ENCODE data around the gene CMKLR1.

The CMKLR1 gene

DNA sequence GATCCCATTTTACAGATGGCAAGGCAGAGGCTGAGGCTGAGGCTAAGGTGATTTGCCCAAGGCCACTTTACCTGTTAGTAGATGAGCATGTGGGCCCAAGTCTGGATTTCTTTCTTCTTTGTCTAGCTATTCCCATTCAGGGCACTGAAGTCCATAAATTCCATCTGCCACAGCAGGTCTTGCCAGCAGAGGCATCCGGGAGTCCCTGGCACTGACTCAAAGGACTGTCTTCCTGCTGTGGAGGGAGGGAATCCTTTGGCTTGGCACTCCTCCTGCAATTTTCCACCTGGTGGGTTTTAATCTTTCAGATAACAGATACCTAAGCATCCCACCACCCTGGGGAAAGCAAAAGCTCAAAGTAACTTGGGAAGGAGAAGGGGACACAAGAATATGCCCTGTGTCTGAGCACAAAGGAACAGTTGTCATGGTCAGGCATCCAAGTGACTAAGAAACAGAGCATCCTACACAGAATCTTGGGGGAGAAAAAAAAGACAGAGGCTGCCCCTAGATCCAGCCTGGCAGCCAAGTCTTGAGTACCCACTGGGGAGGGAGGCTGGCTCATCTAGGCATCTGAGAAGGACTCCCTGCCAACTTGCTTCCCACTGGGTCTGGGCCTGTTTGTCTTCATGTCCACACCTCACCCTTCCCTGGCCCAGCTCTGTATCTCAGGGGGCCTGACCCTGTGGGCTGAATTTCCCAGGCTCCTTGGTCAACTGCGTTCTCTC lies 35.6 kb upstream of the CMKLR1 start:
- H3K4me3 ChIP-seq (ENCODE audit: low read depth, low read length), result no peak overlapping the region
- no peaks in the 10 kb centered on the region for H3K27me3 ChIP-seq (ENCODE audit: control insufficient read depth, insufficient read depth, low read length)
- no peak overlapping the region for H3K9ac ChIP-seq (ENCODE audit: low read length)
- H3K4me1 ChIP-seq (ENCODE audit: control insufficient read depth, insufficient read depth, low read length), result peaks cover 3% of the 10 kb centered on the region; the same call in 1 of the 2 replicates
- no peak overlapping the region for H3K27ac ChIP-seq (ENCODE audit: low read depth, low read length)
- no peaks in the 10 kb centered on the region for H3K36me3 ChIP-seq (ENCODE audit: control insufficient read depth, insufficient read depth, low read length)
- H3K9me3 ChIP-seq (ENCODE audit: control insufficient read depth, insufficient read depth, low read depth, low read length), result peaks cover 48% of the 10 kb centered on the region

DNA sequence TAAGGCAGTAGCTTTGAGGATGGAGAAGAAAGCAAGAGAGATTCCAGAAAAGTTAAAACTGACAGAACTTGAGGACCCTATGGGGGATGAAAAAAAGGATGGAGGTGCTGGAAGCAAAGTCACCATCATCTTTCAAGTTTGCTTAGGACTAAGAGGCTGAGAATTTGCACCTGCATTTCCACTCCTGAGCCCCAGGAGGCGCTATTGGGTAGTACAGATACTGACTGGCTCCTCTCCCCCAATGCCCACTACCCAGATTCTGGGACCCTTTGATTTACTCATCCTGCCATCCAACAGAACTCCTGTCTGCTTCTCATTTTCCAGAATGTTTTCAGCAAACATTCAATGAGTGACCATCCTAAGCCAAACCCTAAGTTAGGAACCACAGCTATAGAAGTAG lies 34.0 kb upstream of the CMKLR1 start:
- Histone ChIP-seq H3K9me3 (ENCODE audit: control insufficient read depth, insufficient read depth, low read depth, low read length) (peaks cover 46% of the 10 kb centered on the region), H3K27ac (ENCODE audit: low read depth, low read length) (no peak overlapping the region), H3K9ac (ENCODE audit: low read length) (no peak overlapping the region)

DNA sequence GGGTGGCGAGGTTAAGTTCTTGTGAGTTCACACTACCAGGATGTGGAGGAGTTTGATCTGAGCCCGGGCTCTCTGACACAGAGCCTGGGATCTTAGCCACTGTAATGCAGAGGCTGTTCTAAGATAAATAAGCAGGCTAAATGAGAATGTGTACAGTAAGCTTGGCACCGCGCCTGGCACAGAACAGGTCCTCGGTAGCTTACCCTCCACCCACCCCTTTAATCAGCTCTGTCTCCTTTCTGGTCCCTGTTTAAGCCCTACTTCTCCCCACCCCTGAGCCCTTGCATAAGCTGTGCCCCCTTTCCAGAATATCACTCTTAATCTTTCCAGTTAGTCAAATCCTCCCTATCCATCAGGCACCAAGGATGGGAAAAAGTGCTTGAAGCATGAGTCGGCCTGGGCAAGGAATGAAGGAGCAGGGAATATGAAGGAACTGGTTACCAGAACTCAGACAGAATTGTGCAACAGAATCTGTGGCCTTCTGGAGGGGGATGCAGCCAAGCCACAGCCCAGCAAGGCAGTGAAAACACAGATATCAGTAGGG lies 32.8 kb upstream of the CMKLR1 start:
- Histone ChIP-seq H3K27ac (ENCODE audit: low read depth, low read length) (no peak overlapping the region), H3K9ac (ENCODE audit: low read length) (no peak overlapping the region), H3K27me3 (ENCODE audit: control insufficient read depth, insufficient read depth, low read length) (no peaks in the 10 kb centered on the region), H3K4me1 (ENCODE audit: control insufficient read depth, insufficient read depth, low read length) (peaks cover 3% of the 10 kb centered on the region; the same call in 1 of the 2 replicates), H3K36me3 (ENCODE audit: control insufficient read depth, insufficient read depth, low read length) (no peaks in the 10 kb centered on the region), H3K4me3 (ENCODE audit: low read depth, low read length) (no peak overlapping the region), H3K9me3 (ENCODE audit: control insufficient read depth, insufficient read depth, low read depth, low read length) (peaks cover 39% of the 10 kb centered on the region)

More for the DNA sequence above, 34.0 kb upstream of the CMKLR1 start:
- H3K4me3 ChIP-seq (ENCODE audit: low read depth, low read length), result no peak overlapping the region
- peaks cover 3% of the 10 kb centered on the region; the same call in 1 of the 2 replicates for H3K4me1 ChIP-seq (ENCODE audit: control insufficient read depth, insufficient read depth, low read length)
- no peaks in the 10 kb centered on the region for H3K27me3 ChIP-seq (ENCODE audit: control insufficient read depth, insufficient read depth, low read length)
- no peaks in the 10 kb centered on the region for H3K36me3 ChIP-seq (ENCODE audit: control insufficient read depth, insufficient read depth, low read length)

DNA sequence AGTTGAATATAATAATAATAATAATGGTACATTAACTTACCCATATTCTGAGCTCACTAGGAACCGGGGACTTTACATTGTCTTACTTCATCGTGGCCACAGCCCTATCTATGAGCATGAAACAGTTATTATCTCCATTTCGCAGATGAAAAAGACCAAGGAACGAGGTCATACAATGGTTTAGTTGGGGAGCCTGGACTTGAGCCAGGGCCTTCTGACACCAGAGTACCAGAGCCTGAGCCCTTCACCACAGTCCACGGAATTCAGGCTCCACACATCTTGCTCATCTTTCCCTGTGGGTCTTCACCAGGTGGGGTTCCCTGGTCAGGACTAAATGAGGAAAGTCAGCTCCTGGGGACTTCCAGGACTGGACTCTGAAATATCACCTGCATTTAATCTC lies 31.3 kb upstream of the CMKLR1 start:
- Histone ChIP-seq H3K27ac (ENCODE audit: low read depth, low read length) (no peak overlapping the region), H3K4me1 (ENCODE audit: control insufficient read depth, insufficient read depth, low read length) (peaks cover 3% of the 10 kb centered on the region; the same call in 1 of the 2 replicates), H3K9me3 (ENCODE audit: control insufficient read depth, insufficient read depth, low read depth, low read length) (peaks cover 25% of the 10 kb centered on the region), H3K9ac (ENCODE audit: low read length) (no peak overlapping the region), H3K36me3 (ENCODE audit: control insufficient read depth, insufficient read depth, low read length) (no peaks in the 10 kb centered on the region), H3K4me3 (ENCODE audit: low read depth, low read length) (no peak overlapping the region), H3K27me3 (ENCODE audit: control insufficient read depth, insufficient read depth, low read length) (no peaks in the 10 kb centered on the region)

DNA sequence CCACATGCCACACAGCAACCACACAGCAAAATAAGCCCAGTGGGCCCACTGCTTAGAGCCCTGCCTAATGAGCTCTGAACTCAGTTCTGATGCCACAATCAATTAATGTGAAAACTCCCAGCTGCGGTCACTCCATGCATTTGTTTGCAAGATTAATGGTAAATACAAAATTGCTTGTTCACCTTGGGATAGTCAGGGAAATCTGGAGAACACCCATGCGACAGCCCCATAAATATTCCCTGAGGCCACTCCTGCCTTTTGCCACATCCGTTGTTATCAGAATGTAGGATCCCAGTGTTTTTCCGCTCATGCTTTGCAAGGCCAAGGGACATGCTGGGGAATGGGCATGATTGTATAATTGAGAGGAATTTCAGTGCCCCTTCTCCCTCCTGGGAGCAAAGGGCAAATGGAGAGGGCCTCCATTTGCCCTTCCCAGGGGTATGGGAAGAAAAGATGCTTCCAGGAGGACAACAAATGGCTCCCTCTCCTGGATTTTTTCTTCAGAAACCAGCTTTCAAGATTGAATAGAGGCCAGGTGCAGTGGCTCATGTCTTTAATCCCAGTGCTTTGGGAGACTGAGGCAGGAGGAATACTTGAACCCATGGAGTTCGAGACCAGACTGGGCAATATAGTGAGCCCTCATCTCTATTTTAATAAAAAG lies 30.8 kb upstream of the CMKLR1 start:
- Histone ChIP-seq H3K27me3 (ENCODE audit: control insufficient read depth, insufficient read depth, low read length) (no peaks in the 10 kb centered on the region), H3K36me3 (ENCODE audit: control insufficient read depth, insufficient read depth, low read length) (no peaks in the 10 kb centered on the region), H3K9ac (ENCODE audit: low read length) (no peak overlapping the region), H3K4me1 (ENCODE audit: control insufficient read depth, insufficient read depth, low read length) (peaks cover 3% of the 10 kb centered on the region; the same call in 1 of the 2 replicates), H3K27ac (ENCODE audit: low read depth, low read length) (no peak overlapping the region), H3K9me3 (ENCODE audit: control insufficient read depth, insufficient read depth, low read depth, low read length) (peaks cover 21% of the 10 kb centered on the region), H3K4me3 (ENCODE audit: low read depth, low read length) (no peak overlapping the region)

DNA sequence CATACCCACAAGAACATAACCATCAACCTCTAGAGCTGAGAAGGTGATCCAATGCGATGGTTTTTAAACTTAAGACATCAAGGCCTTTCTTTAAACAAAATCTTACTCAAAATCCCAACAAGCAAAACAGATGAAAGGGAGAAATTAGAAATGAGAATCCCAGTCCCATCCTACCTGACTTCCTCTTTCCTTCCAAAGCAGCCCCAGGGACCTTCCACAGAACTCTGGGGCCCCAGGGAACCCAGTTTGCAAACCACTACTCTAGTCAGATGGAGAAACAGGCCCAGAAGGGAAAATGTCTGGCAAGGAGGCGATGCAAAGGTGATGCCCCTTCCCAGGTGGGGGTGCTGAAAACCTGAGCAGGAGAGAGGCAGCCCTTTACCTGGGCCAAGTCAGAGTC lies 29.0 kb upstream of the CMKLR1 start:
- peaks cover 3% of the 10 kb centered on the region; the same call in 1 of the 2 replicates for H3K4me1 ChIP-seq (ENCODE audit: control insufficient read depth, insufficient read depth, low read length)
- no peak overlapping the region for H3K4me3 ChIP-seq (ENCODE audit: low read depth, low read length)
- no peak overlapping the region for H3K9ac ChIP-seq (ENCODE audit: low read length)
- H3K27me3 ChIP-seq (ENCODE audit: control insufficient read depth, insufficient read depth, low read length), result no peaks in the 10 kb centered on the region
- H3K9me3 ChIP-seq (ENCODE audit: control insufficient read depth, insufficient read depth, low read depth, low read length), result peaks cover 4% of the 10 kb centered on the region
- H3K27ac ChIP-seq (ENCODE audit: low read depth, low read length), result no peak overlapping the region
- no peaks in the 10 kb centered on the region for H3K36me3 ChIP-seq (ENCODE audit: control insufficient read depth, insufficient read depth, low read length)

DNA sequence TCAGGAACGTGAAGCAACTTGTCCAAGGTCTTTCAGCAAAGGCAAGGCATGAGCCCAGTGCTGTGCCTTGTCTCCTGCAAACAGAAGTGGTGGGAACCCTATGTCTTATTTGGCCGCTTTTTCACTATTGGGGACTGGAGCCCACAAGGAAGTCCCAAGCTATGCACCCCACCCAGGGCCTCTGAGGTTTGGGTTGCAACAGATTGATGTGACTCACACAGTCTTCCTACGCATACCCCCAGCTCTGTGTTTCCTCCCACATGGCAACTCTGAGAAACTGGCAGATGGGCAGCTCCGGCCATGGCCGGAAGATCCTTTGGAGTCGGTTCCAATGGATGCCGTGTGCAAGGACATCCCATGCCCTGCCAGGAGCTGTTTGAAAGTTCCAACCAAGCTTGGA lies 28.3 kb upstream of the CMKLR1 start:
- no peak overlapping the region for H3K27ac ChIP-seq (ENCODE audit: low read depth, low read length)
- peaks cover 3% of the 10 kb centered on the region; the same call in 1 of the 2 replicates for H3K4me1 ChIP-seq (ENCODE audit: control insufficient read depth, insufficient read depth, low read length)
- H3K4me3 ChIP-seq (ENCODE audit: low read depth, low read length), result no peak overlapping the region
- H3K9ac ChIP-seq (ENCODE audit: low read length), result no peak overlapping the region
- H3K27me3 ChIP-seq (ENCODE audit: control insufficient read depth, insufficient read depth, low read length), result no peaks in the 10 kb centered on the region
- no peaks in the 10 kb centered on the region for H3K36me3 ChIP-seq (ENCODE audit: control insufficient read depth, insufficient read depth, low read length)
- H3K9me3 ChIP-seq (ENCODE audit: control insufficient read depth, insufficient read depth, low read depth, low read length), result no peaks in the 10 kb centered on the region

DNA sequence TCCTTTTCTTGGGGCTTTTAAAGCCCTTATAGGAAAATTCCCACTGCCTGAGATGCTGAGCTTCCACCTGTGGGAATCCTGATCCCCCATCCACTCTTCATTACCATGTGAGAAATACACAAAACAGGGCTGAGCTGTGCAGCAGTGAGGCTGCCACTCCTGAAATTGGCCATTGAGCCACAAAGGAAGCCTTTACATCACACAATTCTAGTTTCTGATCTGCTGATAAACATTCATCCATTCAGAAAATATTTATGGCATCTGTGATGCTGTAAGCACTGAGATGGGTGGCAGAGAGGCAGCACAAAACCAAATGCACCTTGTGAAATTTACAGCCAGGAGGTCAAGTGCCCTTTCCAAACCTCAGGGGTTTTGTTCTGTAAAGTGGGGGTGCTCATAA lies 26.2 kb upstream of the CMKLR1 start:
- Histone ChIP-seq H3K4me3 (ENCODE audit: low read depth, low read length) (no peak overlapping the region), H3K27ac (ENCODE audit: low read depth, low read length) (no peak overlapping the region), H3K27me3 (ENCODE audit: control insufficient read depth, insufficient read depth, low read length) (no peaks in the 10 kb centered on the region), H3K9me3 (ENCODE audit: control insufficient read depth, insufficient read depth, low read depth, low read length) (no peaks in the 10 kb centered on the region), H3K4me1 (ENCODE audit: control insufficient read depth, insufficient read depth, low read length) (peaks cover 3% of the 10 kb centered on the region; the same call in 1 of the 2 replicates), H3K36me3 (ENCODE audit: control insufficient read depth, insufficient read depth, low read length) (no peaks in the 10 kb centered on the region), H3K9ac (ENCODE audit: low read length) (no peak overlapping the region)

DNA sequence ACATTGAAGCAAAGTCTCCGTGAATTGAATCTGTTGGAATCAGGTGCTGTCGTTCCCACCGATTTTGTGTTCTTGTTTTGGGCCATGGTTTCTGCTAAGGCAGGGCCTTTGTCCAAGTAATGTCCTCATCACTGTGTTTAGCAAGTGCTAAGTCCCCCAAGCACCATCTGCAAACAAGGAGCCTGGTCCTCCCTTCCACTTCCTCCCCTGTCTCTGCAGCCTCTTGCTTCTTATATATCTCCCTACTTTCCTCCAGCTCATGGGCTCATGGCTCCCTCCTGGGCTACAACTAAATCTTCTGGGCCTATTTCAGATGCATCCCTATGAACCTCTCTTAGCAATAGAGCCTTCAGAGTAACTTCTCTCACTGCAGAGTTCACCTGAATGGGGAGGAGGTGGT lies 25.8 kb upstream of the CMKLR1 start:
- Histone ChIP-seq H3K27me3 (ENCODE audit: control insufficient read depth, insufficient read depth, low read length) (no peaks in the 10 kb centered on the region), H3K4me1 (ENCODE audit: control insufficient read depth, insufficient read depth, low read length) (peaks cover 2% of the 10 kb centered on the region; the same call in 1 of the 2 replicates), H3K27ac (ENCODE audit: low read depth, low read length) (no peak overlapping the region), H3K9me3 (ENCODE audit: control insufficient read depth, insufficient read depth, low read depth, low read length) (no peaks in the 10 kb centered on the region), H3K4me3 (ENCODE audit: low read depth, low read length) (no peak overlapping the region), H3K36me3 (ENCODE audit: control insufficient read depth, insufficient read depth, low read length) (no peaks in the 10 kb centered on the region), H3K9ac (ENCODE audit: low read length) (no peak overlapping the region)

DNA sequence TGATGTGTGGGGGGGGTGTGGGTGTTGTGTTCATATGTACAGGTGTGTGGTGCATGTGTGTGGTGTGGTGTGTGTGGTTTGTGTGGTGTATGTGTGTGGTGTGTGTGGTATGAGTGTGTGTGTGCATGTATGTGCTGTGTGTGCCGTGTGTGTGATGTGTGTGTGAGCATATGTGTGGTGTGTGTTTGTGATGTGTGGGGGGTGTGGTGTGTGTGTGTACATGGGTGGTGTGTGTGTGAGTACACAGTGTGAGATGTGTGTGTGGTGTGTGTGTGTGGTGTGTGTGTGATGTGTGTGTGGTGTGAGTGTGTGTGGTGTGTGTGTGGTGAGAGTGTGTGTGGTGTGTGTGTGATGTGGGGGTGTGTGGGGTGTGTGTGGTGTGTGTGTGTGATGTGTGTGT lies 24.5 kb upstream of the CMKLR1 start:
- Histone ChIP-seq H3K9ac (ENCODE audit: low read length) (no peak overlapping the region), H3K27ac (ENCODE audit: low read depth, low read length) (no peak overlapping the region), H3K9me3 (ENCODE audit: control insufficient read depth, insufficient read depth, low read depth, low read length) (no peaks in the 10 kb centered on the region), H3K36me3 (ENCODE audit: control insufficient read depth, insufficient read depth, low read length) (no peaks in the 10 kb centered on the region), H3K4me3 (ENCODE audit: low read depth, low read length) (no peak overlapping the region), H3K27me3 (ENCODE audit: control insufficient read depth, insufficient read depth, low read length) (no peaks in the 10 kb centered on the region), H3K4me1 (ENCODE audit: control insufficient read depth, insufficient read depth, low read length) (peaks cover 4% of the 10 kb centered on the region; the same call in 1 of the 2 replicates)

DNA sequence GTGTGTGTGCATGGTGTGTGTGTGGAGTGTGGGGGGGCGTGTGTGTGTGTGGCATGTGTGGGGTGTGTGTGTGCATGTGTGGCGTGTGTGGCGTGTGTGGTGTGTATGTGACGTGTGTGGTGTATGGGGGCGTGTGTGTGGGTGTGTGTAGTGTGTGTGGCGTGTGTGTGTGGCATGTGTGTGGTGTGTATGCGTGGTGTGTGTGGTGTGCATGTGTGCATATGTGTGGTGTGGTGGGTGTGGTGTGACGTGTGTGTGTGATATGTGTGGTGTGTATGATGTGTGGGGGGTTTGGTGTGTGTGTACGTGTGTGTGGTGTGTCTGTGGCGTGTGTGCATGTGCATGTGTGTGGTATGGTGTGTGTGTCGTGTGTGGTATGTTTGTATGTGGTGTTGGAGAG lies 24.1 kb upstream of the CMKLR1 start:
- Histone ChIP-seq H3K27me3 (ENCODE audit: control insufficient read depth, insufficient read depth, low read length) (no peaks in the 10 kb centered on the region), H3K36me3 (ENCODE audit: control insufficient read depth, insufficient read depth, low read length) (no peaks in the 10 kb centered on the region)

More for the DNA sequence above, 24.1 kb upstream of the CMKLR1 start:
- H3K4me3 ChIP-seq (ENCODE audit: low read depth, low read length), result no peak overlapping the region
- H3K27ac ChIP-seq (ENCODE audit: low read depth, low read length), result no peak overlapping the region
- peaks cover 7% of the 10 kb centered on the region; the same call in 1 of the 2 replicates for H3K4me1 ChIP-seq (ENCODE audit: control insufficient read depth, insufficient read depth, low read length)
- H3K9me3 ChIP-seq (ENCODE audit: control insufficient read depth, insufficient read depth, low read depth, low read length), result no peaks in the 10 kb centered on the region
- H3K9ac ChIP-seq (ENCODE audit: low read length), result no peak overlapping the region

Measured in HUES6 (cell line).